ENCODE results near the gene UBE2O. TPM values are rescaled to one million over a fixed set of nuclear protein-coding genes. Genes with fewer than 3 reads are reported as not detected.
"Not testable (repeated sequence)": the region's sequence is repeated elsewhere in the genome, so short reads cannot be mapped to it uniquely, and the experiment has no call there.

The UBE2O gene
- total and polyA plus RNA-seq, 2 experiments from 2014 or later, result 30.4 to 79.4 TPM

DNA sequence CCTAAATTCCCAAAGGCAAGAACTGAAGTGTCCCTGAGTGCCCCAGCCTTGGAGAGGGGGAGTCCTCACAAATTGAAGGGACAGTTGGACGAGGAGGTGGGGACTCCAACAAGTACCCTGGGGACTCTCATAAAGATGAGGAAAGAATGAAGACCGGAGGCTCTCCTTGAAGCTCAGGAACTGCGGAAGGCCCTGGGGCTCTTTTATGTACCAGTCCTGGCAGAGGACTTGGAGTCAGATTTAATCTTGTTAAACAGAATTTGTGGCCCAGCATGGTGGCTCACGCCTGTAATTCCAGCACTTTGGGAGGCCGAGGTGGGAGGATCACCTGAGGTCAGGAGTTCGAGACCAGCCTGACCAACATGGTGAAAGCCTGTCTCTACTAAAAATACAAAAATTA, 93.2 kb downstream of the UBE2O start:
- not testable (repeated sequence) for H3K9me3 Mint-ChIP-seq

DNA sequence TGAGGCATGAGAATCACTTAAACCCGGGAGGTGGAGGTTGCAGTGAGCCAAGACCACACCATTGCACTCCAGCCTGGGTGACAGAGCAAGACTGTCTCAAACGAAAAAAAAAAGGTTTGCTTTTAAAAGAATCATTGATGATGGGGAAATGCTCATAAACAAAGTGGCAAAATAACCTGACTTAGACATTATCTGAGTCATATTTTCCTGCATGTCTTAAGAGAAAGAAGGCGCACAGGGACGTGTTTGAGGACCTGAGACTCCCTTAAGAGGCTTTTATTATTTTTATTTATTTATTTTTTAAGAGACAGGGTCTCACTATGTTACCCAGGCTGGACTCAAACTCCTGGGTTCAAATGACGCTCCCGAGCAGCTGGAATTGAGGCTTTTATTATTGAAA, 93.6 kb downstream of the UBE2O start:
- TF ChIP-seq, protein P1, sequence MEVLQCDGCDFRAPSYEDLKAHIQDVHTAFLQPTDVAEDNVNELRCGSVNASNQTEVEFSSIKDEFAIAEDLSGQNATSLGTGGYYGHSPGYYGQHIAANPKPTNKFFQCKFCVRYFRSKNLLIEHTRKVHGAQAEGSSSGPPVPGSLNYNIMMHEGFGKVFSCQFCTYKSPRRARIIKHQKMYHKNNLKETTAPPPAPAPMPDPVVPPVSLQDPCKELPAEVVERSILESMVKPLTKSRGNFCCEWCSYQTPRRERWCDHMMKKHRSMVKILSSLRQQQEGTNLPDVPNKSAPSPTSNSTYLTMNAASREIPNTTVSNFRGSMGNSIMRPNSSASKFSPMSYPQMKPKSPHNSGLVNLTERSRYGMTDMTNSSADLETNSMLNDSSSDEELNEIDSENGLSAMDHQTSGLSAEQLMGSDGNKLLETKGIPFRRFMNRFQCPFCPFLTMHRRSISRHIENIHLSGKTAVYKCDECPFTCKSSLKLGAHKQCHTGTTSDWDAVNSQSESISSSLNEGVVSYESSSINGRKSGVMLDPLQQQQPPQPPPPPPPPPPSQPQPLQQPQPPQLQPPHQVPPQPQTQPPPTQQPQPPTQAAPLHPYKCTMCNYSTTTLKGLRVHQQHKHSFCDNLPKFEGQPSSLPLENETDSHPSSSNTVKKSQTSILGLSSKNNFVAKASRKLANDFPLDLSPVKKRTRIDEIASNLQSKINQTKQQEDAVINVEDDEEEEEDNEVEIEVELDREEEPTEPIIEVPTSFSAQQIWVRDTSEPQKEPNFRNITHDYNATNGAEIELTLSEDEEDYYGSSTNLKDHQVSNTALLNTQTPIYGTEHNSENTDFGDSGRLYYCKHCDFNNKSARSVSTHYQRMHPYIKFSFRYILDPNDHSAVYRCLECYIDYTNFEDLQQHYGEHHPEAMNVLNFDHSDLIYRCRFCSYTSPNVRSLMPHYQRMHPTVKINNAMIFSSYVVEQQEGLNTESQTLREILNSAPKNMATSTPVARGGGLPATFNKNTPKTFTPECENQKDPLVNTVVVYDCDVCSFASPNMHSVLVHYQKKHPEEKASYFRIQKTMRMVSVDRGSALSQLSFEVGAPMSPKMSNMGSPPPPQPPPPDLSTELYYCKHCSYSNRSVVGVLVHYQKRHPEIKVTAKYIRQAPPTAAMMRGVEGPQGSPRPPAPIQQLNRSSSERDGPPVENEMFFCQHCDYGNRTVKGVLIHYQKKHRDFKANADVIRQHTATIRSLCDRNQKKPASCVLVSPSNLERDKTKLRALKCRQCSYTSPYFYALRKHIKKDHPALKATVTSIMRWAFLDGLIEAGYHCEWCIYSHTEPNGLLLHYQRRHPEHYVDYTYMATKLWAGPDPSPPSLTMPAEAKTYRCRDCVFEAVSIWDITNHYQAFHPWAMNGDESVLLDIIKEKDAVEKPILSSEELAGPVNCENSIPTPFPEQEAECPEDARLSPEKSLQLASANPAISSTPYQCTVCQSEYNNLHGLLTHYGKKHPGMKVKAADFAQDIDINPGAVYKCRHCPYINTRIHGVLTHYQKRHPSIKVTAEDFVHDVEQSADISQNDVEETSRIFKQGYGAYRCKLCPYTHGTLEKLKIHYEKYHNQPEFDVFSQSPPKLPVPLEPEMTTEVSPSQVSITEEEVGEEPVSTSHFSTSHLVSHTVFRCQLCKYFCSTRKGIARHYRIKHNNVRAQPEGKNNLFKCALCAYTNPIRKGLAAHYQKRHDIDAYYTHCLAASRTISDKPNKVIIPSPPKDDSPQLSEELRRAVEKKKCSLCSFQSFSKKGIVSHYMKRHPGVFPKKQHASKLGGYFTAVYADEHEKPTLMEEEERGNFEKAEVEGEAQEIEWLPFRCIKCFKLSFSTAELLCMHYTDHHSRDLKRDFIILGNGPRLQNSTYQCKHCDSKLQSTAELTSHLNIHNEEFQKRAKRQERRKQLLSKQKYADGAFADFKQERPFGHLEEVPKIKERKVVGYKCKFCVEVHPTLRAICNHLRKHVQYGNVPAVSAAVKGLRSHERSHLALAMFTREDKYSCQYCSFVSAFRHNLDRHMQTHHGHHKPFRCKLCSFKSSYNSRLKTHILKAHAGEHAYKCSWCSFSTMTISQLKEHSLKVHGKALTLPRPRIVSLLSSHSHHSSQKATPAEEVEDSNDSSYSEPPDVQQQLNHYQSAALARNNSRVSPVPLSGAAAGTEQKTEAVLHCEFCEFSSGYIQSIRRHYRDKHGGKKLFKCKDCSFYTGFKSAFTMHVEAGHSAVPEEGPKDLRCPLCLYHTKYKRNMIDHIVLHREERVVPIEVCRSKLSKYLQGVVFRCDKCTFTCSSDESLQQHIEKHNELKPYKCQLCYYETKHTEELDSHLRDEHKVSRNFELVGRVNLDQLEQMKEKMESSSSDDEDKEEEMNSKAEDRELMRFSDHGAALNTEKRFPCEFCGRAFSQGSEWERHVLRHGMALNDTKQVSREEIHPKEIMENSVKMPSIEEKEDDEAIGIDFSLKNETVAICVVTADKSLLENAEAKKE (CRISPR knock-in tag; IDR thresholded peaks at IDR 0.05), result no peak
- TF ChIP-seq ZNF331 (CRISPR knock-in tag; IDR thresholded peaks at IDR 0.05; ENCODE audit: low read depth) (no peak), POLR2AphosphoS5 (IDR thresholded peaks at IDR 0.05; ENCODE audit: low read depth) (no peak), STAT1 (IDR thresholded peaks at IDR 0.05; ENCODE audit: unreplicated experiment) (no peak), EZH2phosphoT487 (IDR thresholded peaks at IDR 0.05; ENCODE audit: unreplicated experiment) (no peak), CREB1 (CRISPR knock-in tag; IDR thresholded peaks at IDR 0.05; ENCODE audit: low read depth) (no peak)
- TF ChIP-seq, protein P2, sequence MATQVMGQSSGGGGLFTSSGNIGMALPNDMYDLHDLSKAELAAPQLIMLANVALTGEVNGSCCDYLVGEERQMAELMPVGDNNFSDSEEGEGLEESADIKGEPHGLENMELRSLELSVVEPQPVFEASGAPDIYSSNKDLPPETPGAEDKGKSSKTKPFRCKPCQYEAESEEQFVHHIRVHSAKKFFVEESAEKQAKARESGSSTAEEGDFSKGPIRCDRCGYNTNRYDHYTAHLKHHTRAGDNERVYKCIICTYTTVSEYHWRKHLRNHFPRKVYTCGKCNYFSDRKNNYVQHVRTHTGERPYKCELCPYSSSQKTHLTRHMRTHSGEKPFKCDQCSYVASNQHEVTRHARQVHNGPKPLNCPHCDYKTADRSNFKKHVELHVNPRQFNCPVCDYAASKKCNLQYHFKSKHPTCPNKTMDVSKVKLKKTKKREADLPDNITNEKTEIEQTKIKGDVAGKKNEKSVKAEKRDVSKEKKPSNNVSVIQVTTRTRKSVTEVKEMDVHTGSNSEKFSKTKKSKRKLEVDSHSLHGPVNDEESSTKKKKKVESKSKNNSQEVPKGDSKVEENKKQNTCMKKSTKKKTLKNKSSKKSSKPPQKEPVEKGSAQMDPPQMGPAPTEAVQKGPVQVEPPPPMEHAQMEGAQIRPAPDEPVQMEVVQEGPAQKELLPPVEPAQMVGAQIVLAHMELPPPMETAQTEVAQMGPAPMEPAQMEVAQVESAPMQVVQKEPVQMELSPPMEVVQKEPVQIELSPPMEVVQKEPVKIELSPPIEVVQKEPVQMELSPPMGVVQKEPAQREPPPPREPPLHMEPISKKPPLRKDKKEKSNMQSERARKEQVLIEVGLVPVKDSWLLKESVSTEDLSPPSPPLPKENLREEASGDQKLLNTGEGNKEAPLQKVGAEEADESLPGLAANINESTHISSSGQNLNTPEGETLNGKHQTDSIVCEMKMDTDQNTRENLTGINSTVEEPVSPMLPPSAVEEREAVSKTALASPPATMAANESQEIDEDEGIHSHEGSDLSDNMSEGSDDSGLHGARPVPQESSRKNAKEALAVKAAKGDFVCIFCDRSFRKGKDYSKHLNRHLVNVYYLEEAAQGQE (IDR thresholded peaks at IDR 0.05; ENCODE audit: unreplicated experiment), result no peak
- H3K4me2 ChIP-seq, result no peak overlapping the region
- ATAC-seq, result no peak
- no peaks in the 10 kb centered on the region for H3K9me3 Mint-ChIP-seq
- H4K20me1 ChIP-seq (replicated peaks; ENCODE audit: insufficient read depth), result no peaks in the 10 kb centered on the region
- peaks cover 10% of the 10 kb centered on the region; the same call in 2 of the 3 replicates for H3K4me1 Mint-ChIP-seq
- no peak overlapping the region for H3K27ac ChIP-seq (ENCODE audit: low read depth)
- no peak for DNase-seq (ENCODE audit: low spot score)
- H3K9me2 ChIP-seq (ENCODE audit: insufficient read depth), result no peaks in the 10 kb centered on the region
- H3F3A ChIP-seq (replicated peaks; ENCODE audit: low read depth), result no peaks in the 10 kb centered on the region
- H3K27ac Mint-ChIP-seq, result no peak overlapping the region
- no peaks in the 10 kb centered on the region; the same call in 2 of the 3 replicates for H3K36me3 Mint-ChIP-seq (ENCODE audit: low read depth)
- H3K36me3 ChIP-seq (ENCODE audit: insufficient read depth), result no peaks in the 10 kb centered on the region
- H3K27me3 ChIP-seq (ENCODE audit: insufficient read depth), result no peaks in the 10 kb centered on the region
- peaks cover 5% of the 10 kb centered on the region for H3K27me3 Mint-ChIP-seq (ENCODE audit: insufficient read depth, low read depth, poor library complexity)
- H3K4me3 Mint-ChIP-seq, result no peak overlapping the region
- no peak overlapping the region for H3K4me3 ChIP-seq
- no peaks in the 10 kb centered on the region for H3K79me2 ChIP-seq (replicated peaks; ENCODE audit: insufficient read depth)
- H3K4me1 ChIP-seq (ENCODE audit: insufficient read depth), result peaks cover 6% of the 10 kb centered on the region
- H2AFZ ChIP-seq, result no peak overlapping the region

More for the DNA sequence above, 93.2 kb downstream of the UBE2O start:
- H3K27me3 ChIP-seq (ENCODE audit: insufficient read depth); H3K9me2 ChIP-seq (ENCODE audit: insufficient read depth); H3K27ac Mint-ChIP-seq; H4K20me1 ChIP-seq (replicated peaks; ENCODE audit: insufficient read depth); DNase-seq (ENCODE audit: low spot score); H3K27me3 Mint-ChIP-seq (ENCODE audit: insufficient read depth, low read depth, poor library complexity); H3K4me1 ChIP-seq (ENCODE audit: insufficient read depth); H3K4me1 Mint-ChIP-seq; ATAC-seq; H3K79me2 ChIP-seq (replicated peaks; ENCODE audit: insufficient read depth); H3K4me3 Mint-ChIP-seq; H3K4me3 ChIP-seq; H3F3A ChIP-seq (replicated peaks; ENCODE audit: low read depth); H3K36me3 ChIP-seq (ENCODE audit: insufficient read depth); H2AFZ ChIP-seq; H3K36me3 Mint-ChIP-seq (ENCODE audit: low read depth); H3K27ac ChIP-seq (ENCODE audit: low read depth); H3K4me2 ChIP-seq: not testable (repeated sequence)

Measured in GM23338 (cell line).